Activated CD8-positive, alpha-beta T cell treated with anti-CD3 and anti-CD28 coated beads for 36 hours (primary cell): ENCODE data around the gene AFM. TPM values are rescaled to one million over a fixed set of nuclear protein-coding genes. Genes with fewer than 3 reads are reported as not detected.

ENCODE experiments used
- ATAC-seq: fragments of 200-7000 bp; cut with Tn5 transposase; one replicate; pipeline ENCODE4 v1.10.0; 2021; ENCODE audit warnings: mild to moderate bottlenecking, moderate library complexity
- CTCF ChIA-PET: fragments of 350-600 bp; sonication (Branson Sonifier 250); formaldehyde crosslinking; loops from one replicate; lab custom pipeline; 2021; ENCODE audit warnings: antibody characterized with exemption; lab: Charles Lee
- POLR2A ChIA-PET: fragments of 350-600 bp; sonication (Branson Sonifier 250); formaldehyde crosslinking; loops from one replicate; lab custom pipeline; 2021; ENCODE audit warnings: antibody characterized with exemption; lab: Charles Lee
- DNase-seq: peaks from one replicate; pipeline ENCODE4 v3.0.0-alpha.2; 2020
- H3K27ac Mint-ChIP-seq: one replicate; pipeline ENCODE4 v1.8.0; 2021; ENCODE audit warnings: mild to moderate bottlenecking, mixed read lengths
- H3K27me3 Mint-ChIP-seq: one replicate; pipeline ENCODE4 v1.8.0; 2021; ENCODE audit warnings: mixed read lengths
- H3K36me3 Mint-ChIP-seq: one replicate; pipeline ENCODE4 v1.8.0; 2021; ENCODE audit warnings: low read depth, mixed read lengths
- H3K4me1 Mint-ChIP-seq: one replicate; pipeline ENCODE4 v1.8.0; 2021; ENCODE audit warnings: low read depth, mixed read lengths
- H3K4me3 Mint-ChIP-seq: one replicate; pipeline ENCODE4 v1.8.0; 2021; ENCODE audit warnings: mild to moderate bottlenecking, moderate library complexity, mixed read lengths
- H3K9me3 Mint-ChIP-seq: one replicate; pipeline ENCODE4 v1.8.0; 2021; ENCODE audit warnings: mixed read lengths
- intact Hi-C: fragments of 100-400 bp; cut with micrococcal nuclease; formaldehyde crosslinking; loops from one replicate; pipeline ENCODE4 v1.10.0; 2022
- total RNA-seq, 2 experiments: library from RNA; stranded (reverse); gene quantifications; one replicate each; pipeline ENCODE4 v1.2.3, GENCODE V29; 2021
- TF ChIP-seq, protein P1 (sequence below): fragments of 200-600 bp; IDR thresholded peaks from one replicate; pipeline ENCODE4 v1.8.0; 2022; ENCODE audit warnings: antibody characterized with exemption, mild to moderate bottlenecking

The AFM gene
- total RNA-seq, 2 experiments from 2014 or later = not detected

DNA sequence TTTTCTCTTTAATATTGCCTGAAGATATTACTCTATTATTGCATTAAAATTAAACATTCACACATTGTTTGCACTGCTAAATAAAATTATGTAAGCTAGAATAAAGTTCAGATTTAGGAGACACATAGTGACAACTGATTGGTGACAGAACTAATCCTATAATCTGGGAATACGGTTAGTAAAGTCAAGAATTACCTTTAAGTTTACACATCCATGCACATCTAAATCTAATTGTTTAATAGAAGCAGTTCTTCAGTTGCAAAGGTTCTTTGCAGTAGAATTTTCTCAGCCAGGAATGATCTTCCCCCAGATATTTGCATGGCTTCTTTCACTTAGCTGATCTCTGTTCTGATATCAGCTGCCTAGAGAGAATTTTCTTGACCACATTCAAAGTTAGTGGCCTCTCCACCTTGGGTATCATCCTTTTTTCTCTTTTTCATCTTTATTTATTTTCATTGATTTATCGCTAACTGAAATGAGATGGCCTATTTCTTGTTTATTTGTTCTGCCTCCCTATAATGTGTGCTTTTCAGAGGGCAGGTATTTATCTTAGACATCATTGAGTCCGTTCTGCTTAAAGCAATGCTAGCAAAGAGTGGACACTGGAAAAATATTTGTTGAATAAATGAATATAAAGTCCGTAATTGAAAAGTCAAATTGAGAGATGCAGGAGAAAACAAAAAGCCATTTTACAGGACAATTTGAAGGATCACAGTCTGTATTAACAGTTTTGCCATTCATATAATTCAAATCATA is 32.9 kb upstream of the AFM start:
- Mint-ChIP-seq H3K27me3 (peaks cover 6% of the 10 kb centered on the region), H3K4me1 (no peaks in the 10 kb centered on the region), H3K9me3 (no peaks in the 10 kb centered on the region), H3K4me3 (no peak overlapping the region), H3K27ac (no peak overlapping the region), H3K36me3 (no peaks in the 10 kb centered on the region)
- DNase-seq (no peak), ATAC-seq (no peak)
- intact Hi-C loops = loop anchor here (5.0 kb wide), 1 partner anchor 136 kb away; no protein-coding TSS in a partner anchor
- ChIA-PET POLR2A (no interaction called here), CTCF (no interaction called here)
- TF ChIP-seq, protein P1, sequence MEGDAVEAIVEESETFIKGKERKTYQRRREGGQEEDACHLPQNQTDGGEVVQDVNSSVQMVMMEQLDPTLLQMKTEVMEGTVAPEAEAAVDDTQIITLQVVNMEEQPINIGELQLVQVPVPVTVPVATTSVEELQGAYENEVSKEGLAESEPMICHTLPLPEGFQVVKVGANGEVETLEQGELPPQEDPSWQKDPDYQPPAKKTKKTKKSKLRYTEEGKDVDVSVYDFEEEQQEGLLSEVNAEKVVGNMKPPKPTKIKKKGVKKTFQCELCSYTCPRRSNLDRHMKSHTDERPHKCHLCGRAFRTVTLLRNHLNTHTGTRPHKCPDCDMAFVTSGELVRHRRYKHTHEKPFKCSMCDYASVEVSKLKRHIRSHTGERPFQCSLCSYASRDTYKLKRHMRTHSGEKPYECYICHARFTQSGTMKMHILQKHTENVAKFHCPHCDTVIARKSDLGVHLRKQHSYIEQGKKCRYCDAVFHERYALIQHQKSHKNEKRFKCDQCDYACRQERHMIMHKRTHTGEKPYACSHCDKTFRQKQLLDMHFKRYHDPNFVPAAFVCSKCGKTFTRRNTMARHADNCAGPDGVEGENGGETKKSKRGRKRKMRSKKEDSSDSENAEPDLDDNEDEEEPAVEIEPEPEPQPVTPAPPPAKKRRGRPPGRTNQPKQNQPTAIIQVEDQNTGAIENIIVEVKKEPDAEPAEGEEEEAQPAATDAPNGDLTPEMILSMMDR = no peak

DNA sequence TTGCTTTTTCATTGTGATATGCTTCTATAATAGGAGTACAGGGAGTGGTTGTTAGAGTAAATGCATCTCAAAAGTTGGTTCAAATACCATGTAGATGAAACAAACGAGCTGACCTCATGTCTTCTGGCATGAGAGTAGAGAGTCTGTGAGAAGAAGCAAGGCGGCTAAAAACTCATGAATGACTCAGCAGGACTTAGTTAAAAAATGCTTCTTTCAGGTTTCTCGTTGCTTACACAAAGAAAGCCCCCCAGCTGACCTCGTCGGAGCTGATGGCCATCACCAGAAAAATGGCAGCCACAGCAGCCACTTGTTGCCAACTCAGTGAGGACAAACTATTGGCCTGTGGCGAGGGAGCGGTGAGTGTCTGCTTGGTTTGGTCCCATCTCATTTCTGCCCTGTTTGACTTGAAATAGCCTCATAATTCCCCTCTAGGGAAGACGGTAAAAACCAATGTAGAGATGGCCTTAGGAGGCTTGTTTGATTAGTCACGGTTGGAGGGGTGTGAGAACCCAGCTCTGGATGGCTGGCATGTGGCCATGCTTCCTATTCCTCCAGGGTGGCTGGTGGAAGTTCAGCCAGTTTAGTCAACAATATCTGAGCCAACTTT is 31.0 kb upstream of the AFM start:
- DNase-seq (no peak), ATAC-seq (no peak)
- no peaks in the 10 kb centered on the region for H3K9me3 Mint-ChIP-seq
- peaks cover 6% of the 10 kb centered on the region for H3K27me3 Mint-ChIP-seq
- H3K4me1 Mint-ChIP-seq = no peaks in the 10 kb centered on the region
- ChIA-PET CTCF (no interaction called here), POLR2A (no interaction called here)
- TF ChIP-seq, protein P1 = no peak
- intact Hi-C loops = no loop called here
- no peak overlapping the region for H3K4me3 Mint-ChIP-seq
- H3K36me3 Mint-ChIP-seq = no peaks in the 10 kb centered on the region
- H3K27ac Mint-ChIP-seq = no peak overlapping the region

DNA sequence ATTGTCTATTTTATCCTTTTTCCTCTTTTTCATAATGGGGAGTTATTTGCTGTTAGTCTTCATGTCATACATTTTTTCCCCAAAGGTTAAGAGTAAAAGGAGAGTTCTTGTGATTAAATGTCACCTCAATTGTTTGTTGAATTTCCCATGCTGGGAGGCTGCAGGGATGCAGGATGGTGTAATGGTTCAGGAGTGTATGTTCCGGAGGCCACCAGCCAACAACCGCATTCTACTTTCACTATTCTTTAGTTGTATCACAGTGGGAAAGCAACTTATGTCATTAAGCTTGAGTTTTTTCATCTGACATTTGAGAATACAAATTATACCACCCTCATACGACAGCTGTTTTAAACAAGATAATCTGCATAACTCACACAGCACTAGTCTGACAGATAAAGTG is 30.1 kb upstream of the AFM start:
- H3K4me1 Mint-ChIP-seq = no peaks in the 10 kb centered on the region
- POLR2A ChIA-PET = no interaction called here
- TF ChIP-seq, protein P1 = no peak
- no peaks in the 10 kb centered on the region for H3K36me3 Mint-ChIP-seq
- intact Hi-C loops = no loop called here
- peaks cover 6% of the 10 kb centered on the region for H3K27me3 Mint-ChIP-seq
- ATAC-seq (no peak), DNase-seq (no peak)
- no peaks in the 10 kb centered on the region for H3K9me3 Mint-ChIP-seq
- CTCF ChIA-PET = interaction anchor here (0.6 kb wide), 1 partner anchor 1368 kb away, joined by 3 read pairs; no protein-coding TSS in a partner anchor
- H3K27ac Mint-ChIP-seq = no peak overlapping the region
- H3K4me3 Mint-ChIP-seq = no peak overlapping the region

DNA sequence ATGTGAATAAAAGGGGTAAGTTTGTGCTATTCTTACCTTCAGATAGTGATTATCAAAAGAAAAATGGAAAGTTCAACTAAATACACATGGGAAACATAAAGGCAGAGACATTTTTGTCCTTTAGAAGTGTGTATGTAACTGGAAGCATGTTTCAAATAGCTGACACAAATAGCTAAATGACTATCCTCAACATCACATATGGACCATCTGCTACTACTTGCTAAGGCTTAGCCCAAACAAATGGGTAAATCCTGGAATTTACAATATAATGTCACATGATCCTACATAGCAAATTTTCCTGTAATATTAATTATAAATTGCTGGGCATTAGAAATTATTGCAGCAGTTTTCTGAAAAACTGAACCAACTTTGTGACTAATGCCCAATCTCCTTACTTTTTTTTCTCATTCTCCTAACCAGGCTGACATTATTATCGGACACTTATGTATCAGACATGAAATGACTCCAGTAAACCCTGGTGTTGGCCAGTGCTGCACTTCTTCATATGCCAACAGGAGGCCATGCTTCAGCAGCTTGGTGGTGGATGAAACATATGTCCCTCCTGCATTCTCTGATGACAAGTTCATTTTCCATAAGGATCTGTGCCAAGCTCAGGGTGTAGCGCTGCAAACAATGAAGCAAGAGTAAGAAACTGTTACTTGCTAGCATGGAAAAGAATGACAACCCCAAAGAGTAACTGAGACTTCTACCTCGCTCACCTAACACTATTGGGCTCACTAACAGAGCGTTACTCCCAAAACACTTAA is 29.4 kb upstream of the AFM start:
- H3K27ac Mint-ChIP-seq = no peak overlapping the region
- TF ChIP-seq, protein P1 = no peak
- intact Hi-C loops = no loop called here
- H3K36me3 Mint-ChIP-seq = no peaks in the 10 kb centered on the region
- H3K9me3 Mint-ChIP-seq = no peaks in the 10 kb centered on the region
- DNase-seq = no peak
- peaks cover 6% of the 10 kb centered on the region for H3K27me3 Mint-ChIP-seq
- POLR2A ChIA-PET = no interaction called here
- no peak overlapping the region for H3K4me3 Mint-ChIP-seq
- CTCF ChIA-PET = no interaction called here
- no peaks in the 10 kb centered on the region for H3K4me1 Mint-ChIP-seq
- ATAC-seq = no peak
